Neural cell (in vitro differentiated cells): ENCODE results near the gene TICRR. TPM values are rescaled to one million over a fixed set of nuclear protein-coding genes. Genes with fewer than 3 reads are reported as not detected.

Source experiments
- H2AFZ ChIP-seq: fragments of 200-600, 300-800 bp; sonication (generic), shearing (Covaris generic); 2 replicates; pipeline ENCODE4 v1.6.0; 2014; ENCODE audit warnings: low read depth, mild to moderate bottlenecking, antibody characterized with exemption, low read length, moderate library complexity
- H3F3A ChIP-seq: fragments of 200-600 bp; shearing (Covaris generic); 2 replicates; pipeline ENCODE4 v1.6.1; 2016; ENCODE audit warnings: mild to moderate bottlenecking, moderate library complexity, mixed read lengths, antibody characterized with exemption, low read length; ENCODE audit not compliant: insufficient read depth, poor library complexity, severe bottlenecking
- H3K27ac ChIP-seq: fragments of 200-600, 300-800 bp; sonication (generic), shearing (Covaris generic); 2 replicates; pipeline ENCODE4 v1.5.1; 2014; ENCODE audit warnings: mild to moderate bottlenecking, low read length, moderate library complexity
- H3K27me3 ChIP-seq: fragments of 300-800, 200-600 bp; sonication (generic), shearing (Covaris generic); 2 replicates; pipeline ENCODE4 v1.6.0; 2014; ENCODE audit warnings: mild to moderate bottlenecking, low read depth, low read length, moderate library complexity; ENCODE audit not compliant: insufficient read depth
- H3K36me3 ChIP-seq: fragments of 300-800, 200-600 bp; sonication (generic), shearing (Covaris generic); 2 replicates; pipeline ENCODE4 v1.5.1; 2014; ENCODE audit warnings: mild to moderate bottlenecking, antibody characterized with exemption, low read length, moderate library complexity; ENCODE audit not compliant: insufficient read depth
- H3K4me2 ChIP-seq: fragments of 300-800, 200-600 bp; sonication (generic), shearing (Covaris generic); 2 replicates; pipeline ENCODE4 v1.6.0; 2014; ENCODE audit warnings: mild to moderate bottlenecking, low read length
- H3K4me3 ChIP-seq: fragments of 300-800, 200-600 bp; sonication (generic), shearing (Covaris generic); 2 replicates; pipeline ENCODE4 v1.5.1; 2014; ENCODE audit warnings: mild to moderate bottlenecking, low read length, moderate library complexity
- H3K79me2 ChIP-seq: fragments of 200-600 bp; shearing (Covaris generic); replicated peaks from 2 replicates; pipeline ENCODE4 v1.6.0; 2014; ENCODE audit warnings: mild to moderate bottlenecking, low read length, moderate library complexity; ENCODE audit not compliant: insufficient read depth
- H3K9ac ChIP-seq: fragments of 300-800, 200-600 bp; sonication (generic), shearing (Covaris generic); 2 replicates; pipeline ENCODE4 v1.6.1; 2016; ENCODE audit warnings: mild to moderate bottlenecking, low read length, mixed read lengths
- H3K9me2 ChIP-seq: fragments of 200-600 bp; shearing (Covaris generic); 2 replicates; pipeline ENCODE4 v1.6.1; 2016; ENCODE audit warnings: mild to moderate bottlenecking, low read length, mixed read lengths; ENCODE audit not compliant: insufficient read depth
- H3K9me3 ChIP-seq: fragments of 200-600, 300-800 bp; sonication (generic), shearing (Covaris generic); 2 replicates; pipeline ENCODE4 v1.6.1; 2016; ENCODE audit warnings: mild to moderate bottlenecking, mixed run types, low read length, moderate library complexity, mixed read lengths
- H4K20me1 ChIP-seq: fragments of 200-600 bp; shearing (Covaris generic); 2 replicates; pipeline ENCODE4 v1.6.1; 2016; ENCODE audit warnings: mild to moderate bottlenecking, mixed run types; ENCODE audit not compliant: insufficient read depth
- EP300 ChIP-seq: fragments of 450-650 bp; conservative IDR thresholded peaks from 2 replicates; pipeline ENCODE4 v1.6.1; 2014; ENCODE audit warnings: antibody characterized with exemption, mild to moderate bottlenecking, moderate library complexity; ENCODE audit not compliant: poor library complexity, severe bottlenecking
- EZH2 ChIP-seq: fragments of 200-600, 300-800 bp; shearing (Covaris generic), sonication (generic); IDR thresholded peaks from 2 replicates; pipeline ENCODE4 v1.6.1; 2014; ENCODE audit warnings: antibody characterized with exemption, low read length, borderline replicate concordance, mild to moderate bottlenecking; ENCODE audit not compliant: insufficient read depth, poor library complexity, severe bottlenecking
- MXI1 ChIP-seq: fragments of 450-650 bp; conservative IDR thresholded peaks from 2 replicates; pipeline ENCODE4 v1.6.1; 2014; ENCODE audit warnings: antibody characterized with exemption, mild to moderate bottlenecking; ENCODE audit not compliant: poor library complexity, severe bottlenecking
- POLR2AphosphoS5 ChIP-seq: IDR thresholded peaks from 2 replicates; pipeline ENCODE4 v1.6.1; 2012
- RAD21 ChIP-seq: fragments of 450-650 bp; conservative IDR thresholded peaks from 2 replicates; pipeline ENCODE4 v1.6.1; 2014; ENCODE audit warnings: antibody characterized with exemption, mild to moderate bottlenecking, moderate library complexity
- SMC3 ChIP-seq: fragments of 450-650 bp; conservative IDR thresholded peaks from 2 replicates; pipeline ENCODE4 v1.6.1; 2014; ENCODE audit warnings: antibody characterized with exemption, mild to moderate bottlenecking, moderate library complexity; ENCODE audit not compliant: poor library complexity
- TAF1 ChIP-seq: IDR thresholded peaks from 2 replicates; pipeline ENCODE4 v1.6.1; 2012; ENCODE audit warnings: low read depth
- polyA plus RNA-seq: library from polyadenylated mRNA; depleted of rRNA; stranded (reverse); fragments of >200 nt; gene quantifications from 2 replicates; pipeline ENCODE4 v1.2.3, GENCODE V29; 2014
- TF ChIP-seq, protein P1 (sequence below): IDR thresholded peaks from 2 replicates; pipeline ENCODE4 v1.6.1; 2012; ENCODE audit warnings: borderline replicate concordance
- TF ChIP-seq, protein P2 (sequence below): fragments of 450-650 bp; IDR thresholded peaks from 2 replicates; pipeline ENCODE4 v1.5.1; 2014; ENCODE audit warnings: antibody characterized with exemption, mild to moderate bottlenecking, moderate library complexity; ENCODE audit not compliant: poor library complexity, severe bottlenecking

The TICRR gene
- polyA plus RNA-seq, 1 donor from 2014 or later, result 0.36 TPM

DNA sequence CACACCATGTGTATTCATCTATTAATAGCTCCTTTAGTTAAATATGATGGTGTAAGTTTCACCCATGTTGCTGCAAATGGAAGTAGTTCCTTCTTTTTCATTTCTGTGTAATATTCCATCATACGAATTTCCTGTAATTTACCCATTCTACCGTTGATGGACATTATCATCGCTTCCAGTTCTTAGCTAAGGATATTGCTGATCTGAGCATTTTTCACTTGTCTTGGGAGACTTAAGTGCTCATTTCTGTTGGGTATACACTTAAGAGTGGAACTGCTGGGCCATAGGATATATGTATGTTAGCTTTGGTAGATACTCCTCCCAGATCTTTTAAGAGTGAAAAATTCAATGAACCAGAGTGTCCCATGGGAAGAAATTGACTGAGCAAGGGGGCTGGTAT is 92.9 kb downstream of the TICRR start:
- Histone ChIP-seq H3K27me3 (peaks cover 18% of the 10 kb centered on the region), H2AFZ (no peak overlapping the region), H3K9me2 (no peaks in the 10 kb centered on the region), H3K36me3 (no peaks in the 10 kb centered on the region), H3K9me3 (no peaks in the 10 kb centered on the region), H3K79me2 (no peaks in the 10 kb centered on the region), H4K20me1 (no peaks in the 10 kb centered on the region), H3K9ac (no peak overlapping the region), H3K4me2 (no peak overlapping the region), H3K4me3 (no peak overlapping the region), H3K27ac (no peak overlapping the region), H3F3A (no peaks in the 10 kb centered on the region)
- no peak for TF ChIP-seq TAF1
- no peak for TF ChIP-seq POLR2AphosphoS5
- TF ChIP-seq, protein P1, sequence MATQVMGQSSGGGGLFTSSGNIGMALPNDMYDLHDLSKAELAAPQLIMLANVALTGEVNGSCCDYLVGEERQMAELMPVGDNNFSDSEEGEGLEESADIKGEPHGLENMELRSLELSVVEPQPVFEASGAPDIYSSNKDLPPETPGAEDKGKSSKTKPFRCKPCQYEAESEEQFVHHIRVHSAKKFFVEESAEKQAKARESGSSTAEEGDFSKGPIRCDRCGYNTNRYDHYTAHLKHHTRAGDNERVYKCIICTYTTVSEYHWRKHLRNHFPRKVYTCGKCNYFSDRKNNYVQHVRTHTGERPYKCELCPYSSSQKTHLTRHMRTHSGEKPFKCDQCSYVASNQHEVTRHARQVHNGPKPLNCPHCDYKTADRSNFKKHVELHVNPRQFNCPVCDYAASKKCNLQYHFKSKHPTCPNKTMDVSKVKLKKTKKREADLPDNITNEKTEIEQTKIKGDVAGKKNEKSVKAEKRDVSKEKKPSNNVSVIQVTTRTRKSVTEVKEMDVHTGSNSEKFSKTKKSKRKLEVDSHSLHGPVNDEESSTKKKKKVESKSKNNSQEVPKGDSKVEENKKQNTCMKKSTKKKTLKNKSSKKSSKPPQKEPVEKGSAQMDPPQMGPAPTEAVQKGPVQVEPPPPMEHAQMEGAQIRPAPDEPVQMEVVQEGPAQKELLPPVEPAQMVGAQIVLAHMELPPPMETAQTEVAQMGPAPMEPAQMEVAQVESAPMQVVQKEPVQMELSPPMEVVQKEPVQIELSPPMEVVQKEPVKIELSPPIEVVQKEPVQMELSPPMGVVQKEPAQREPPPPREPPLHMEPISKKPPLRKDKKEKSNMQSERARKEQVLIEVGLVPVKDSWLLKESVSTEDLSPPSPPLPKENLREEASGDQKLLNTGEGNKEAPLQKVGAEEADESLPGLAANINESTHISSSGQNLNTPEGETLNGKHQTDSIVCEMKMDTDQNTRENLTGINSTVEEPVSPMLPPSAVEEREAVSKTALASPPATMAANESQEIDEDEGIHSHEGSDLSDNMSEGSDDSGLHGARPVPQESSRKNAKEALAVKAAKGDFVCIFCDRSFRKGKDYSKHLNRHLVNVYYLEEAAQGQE, result no peak
- no peak for TF ChIP-seq RAD21
- TF ChIP-seq, protein P2, sequence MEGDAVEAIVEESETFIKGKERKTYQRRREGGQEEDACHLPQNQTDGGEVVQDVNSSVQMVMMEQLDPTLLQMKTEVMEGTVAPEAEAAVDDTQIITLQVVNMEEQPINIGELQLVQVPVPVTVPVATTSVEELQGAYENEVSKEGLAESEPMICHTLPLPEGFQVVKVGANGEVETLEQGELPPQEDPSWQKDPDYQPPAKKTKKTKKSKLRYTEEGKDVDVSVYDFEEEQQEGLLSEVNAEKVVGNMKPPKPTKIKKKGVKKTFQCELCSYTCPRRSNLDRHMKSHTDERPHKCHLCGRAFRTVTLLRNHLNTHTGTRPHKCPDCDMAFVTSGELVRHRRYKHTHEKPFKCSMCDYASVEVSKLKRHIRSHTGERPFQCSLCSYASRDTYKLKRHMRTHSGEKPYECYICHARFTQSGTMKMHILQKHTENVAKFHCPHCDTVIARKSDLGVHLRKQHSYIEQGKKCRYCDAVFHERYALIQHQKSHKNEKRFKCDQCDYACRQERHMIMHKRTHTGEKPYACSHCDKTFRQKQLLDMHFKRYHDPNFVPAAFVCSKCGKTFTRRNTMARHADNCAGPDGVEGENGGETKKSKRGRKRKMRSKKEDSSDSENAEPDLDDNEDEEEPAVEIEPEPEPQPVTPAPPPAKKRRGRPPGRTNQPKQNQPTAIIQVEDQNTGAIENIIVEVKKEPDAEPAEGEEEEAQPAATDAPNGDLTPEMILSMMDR, result no peak
- TF ChIP-seq SMC3, result no peak
- no peak for TF ChIP-seq EZH2
- TF ChIP-seq EP300, result no peak
- no peak for TF ChIP-seq MXI1

DNA sequence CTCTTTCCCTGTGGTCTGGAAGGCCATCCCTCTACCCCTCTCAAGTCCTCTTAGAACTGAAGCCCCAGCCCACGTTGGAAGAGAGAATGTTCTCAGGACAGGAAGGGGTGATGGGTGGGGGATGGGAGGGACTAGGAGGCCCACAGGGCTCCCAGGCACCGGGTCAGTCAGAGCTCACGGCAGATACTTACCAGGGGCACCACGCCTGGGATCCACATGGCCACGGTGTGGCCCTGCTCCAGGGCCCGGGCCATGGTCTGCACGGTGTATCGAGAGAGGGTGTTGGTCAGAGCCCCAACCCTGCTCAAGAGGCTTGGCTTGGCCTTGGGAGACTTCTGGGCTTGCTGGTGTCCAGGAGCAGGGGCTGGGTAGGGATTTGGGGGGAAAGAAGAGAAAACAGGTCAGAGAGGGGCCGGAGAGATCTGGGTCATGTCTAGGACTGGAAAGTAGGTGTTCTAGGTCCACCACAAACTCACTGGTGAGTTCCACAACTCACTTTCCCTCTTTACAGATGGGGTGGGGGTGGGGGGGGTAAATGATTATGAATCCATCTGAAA is 94.1 kb downstream of the TICRR start:
- no peaks in the 10 kb centered on the region for H3K36me3 ChIP-seq
- H3K4me2 ChIP-seq, result no peak overlapping the region
- H3F3A ChIP-seq, result no peaks in the 10 kb centered on the region
- H3K9ac ChIP-seq, result no peak overlapping the region
- no peaks in the 10 kb centered on the region for H3K9me3 ChIP-seq
- H2AFZ ChIP-seq, result no peak overlapping the region
- H3K27ac ChIP-seq, result no peak overlapping the region
- TF ChIP-seq, protein P1, result no peak
- no peak for TF ChIP-seq EP300
- no peak for TF ChIP-seq SMC3
- TF ChIP-seq TAF1, result no peak
- TF ChIP-seq RAD21, result no peak
- TF ChIP-seq EZH2, result no peak
- TF ChIP-seq POLR2AphosphoS5, result no peak
- H3K27me3 ChIP-seq, result peaks cover 18% of the 10 kb centered on the region
- H4K20me1 ChIP-seq, result no peaks in the 10 kb centered on the region
- no peak overlapping the region for H3K4me3 ChIP-seq
- no peaks in the 10 kb centered on the region for H3K79me2 ChIP-seq
- H3K9me2 ChIP-seq, result no peaks in the 10 kb centered on the region
